IMR-90 (cell line): Measurements from ENCODE around the gene ATP2A3. TPM values are rescaled to one million over a fixed set of nuclear protein-coding genes. Genes with fewer than 3 reads are reported as not detected.

Experiments
- ATAC-seq: fragments of 200-7000 bp; cut with Tn5 transposase; 2 replicates; pipeline ENCODE4 v1.9.1; 2020; ENCODE audit warnings: low read depth, mild to moderate bottlenecking, moderate library complexity
- BruUV-seq: library from RNA; stranded (reverse); fragments of 400-500 nt; replicated peaks from 2 replicates; lab custom pipeline; 2021; lab: Mats Ljungman, UMichigan
- CTCF ChIA-PET: fragments of 300-600 bp; formaldehyde crosslinking; extraction: SDS; loops from one replicate; lab custom pipeline; 2021; ENCODE audit warnings: antibody characterized with exemption; lab: Yijun Ruan, JAX
- POLR2A ChIA-PET: fragments of 300-600 bp; sonication (Branson Sonifier 250); formaldehyde crosslinking; loops from one replicate; lab custom pipeline; 2022; ENCODE audit warnings: antibody characterized with exemption; ENCODE audit not compliant: unreplicated experiment; lab: Charles Lee
- DNase-seq: peaks from one replicate; pipeline ENCODE4 v3.0.0; 2013
- H2AFZ ChIP-seq: replicated peaks from 2 replicates; pipeline ENCODE3; 2013; ENCODE audit warnings: low read length, mild to moderate bottlenecking; ENCODE audit not compliant: poor library complexity
- H2AK5ac ChIP-seq: 2 replicates; pipeline ENCODE4 v1.6.1; 2013; ENCODE audit warnings: low read depth, low read length, inconsistent platforms
- H2AK9ac ChIP-seq: replicated peaks from 2 replicates; pipeline ENCODE3; 2013; ENCODE audit warnings: mild to moderate bottlenecking, low read depth, low read length, moderate library complexity; ENCODE audit not compliant: poor library complexity
- H2BK120ac ChIP-seq: 2 replicates; pipeline ENCODE4 v1.6.1; 2013; ENCODE audit warnings: low read depth, low read length, inconsistent platforms
- H2BK15ac ChIP-seq: 3 replicates; pipeline ENCODE4 v1.6.1; 2013; ENCODE audit warnings: low read depth, low read length, inconsistent platforms
- H2BK20ac ChIP-seq: 2 replicates; pipeline ENCODE4 v1.6.1; 2013; ENCODE audit warnings: low read depth, mild to moderate bottlenecking, inconsistent platforms, low read length, moderate library complexity
- H2BK5ac ChIP-seq: 2 replicates; pipeline ENCODE4 v1.6.1; 2013; ENCODE audit warnings: mild to moderate bottlenecking, low read depth, low read length, inconsistent platforms; ENCODE audit not compliant: poor library complexity, severe bottlenecking
- H3K14ac ChIP-seq: replicated peaks from 2 replicates; pipeline ENCODE4 v1.6.1; 2013; ENCODE audit warnings: low read depth, low read length, inconsistent platforms
- H3K18ac ChIP-seq: 2 replicates; pipeline ENCODE4 v1.6.1; 2013; ENCODE audit warnings: low read depth, low read length, control low read depth
- H3K23ac ChIP-seq: 2 replicates; pipeline ENCODE4 v1.6.1; 2013; ENCODE audit warnings: low read depth, low read length, inconsistent platforms
- H3K27ac ChIP-seq: 2 replicates; pipeline ENCODE4 v1.5.1; 2013; ENCODE audit warnings: mild to moderate bottlenecking, control low read depth, low read length; ENCODE audit not compliant: insufficient read depth
- H3K27me3 ChIP-seq: 2 replicates; pipeline ENCODE4 v1.6.1; 2013; ENCODE audit warnings: low read length; ENCODE audit not compliant: control insufficient read depth, insufficient read depth
- H3K36me3 ChIP-seq: 2 replicates; pipeline ENCODE4 v1.6.1; 2013; ENCODE audit warnings: low read length, mixed read lengths; ENCODE audit not compliant: control insufficient read depth, insufficient read depth
- H3K4ac ChIP-seq: 2 replicates; pipeline ENCODE4 v1.6.1; 2013; ENCODE audit warnings: low read depth, low read length, inconsistent platforms
- H3K4me1 ChIP-seq: 2 replicates; pipeline ENCODE4 v1.6.1; 2013; ENCODE audit warnings: low read length, mixed read lengths; ENCODE audit not compliant: control insufficient read depth, insufficient read depth
- H3K4me2 ChIP-seq: 2 replicates; pipeline ENCODE4 v1.6.1; 2013; ENCODE audit warnings: low read depth, mild to moderate bottlenecking, control low read depth, low read length, moderate library complexity
- H3K4me3 ChIP-seq: 2 replicates; pipeline ENCODE4 v1.5.1; 2013; ENCODE audit warnings: low read depth, mild to moderate bottlenecking, control low read depth, low read length, moderate library complexity; ENCODE audit not compliant: insufficient read depth
- H3K56ac ChIP-seq: 2 replicates; pipeline ENCODE4 v1.6.1; 2013; ENCODE audit warnings: low read length, inconsistent platforms; ENCODE audit not compliant: insufficient read depth; ENCODE audit errors: extremely low read depth
- H3K79me1 ChIP-seq, 2 experiments: 2 replicates each; pipeline ENCODE4 v1.6.1; 2013; ENCODE audit warnings: low read length in 2 of 2, inconsistent platforms in 1 of 2, low read depth in 1 of 2
- H3K9ac ChIP-seq: 2 replicates; pipeline ENCODE4 v1.6.1; 2013; ENCODE audit warnings: low read depth, low read length, control low read depth
- H3K9me1 ChIP-seq: 2 replicates; pipeline ENCODE4 v1.6.1; 2013; ENCODE audit warnings: low read length, inconsistent platforms; ENCODE audit not compliant: insufficient read depth
- H3K9me3 ChIP-seq: 2 replicates; pipeline ENCODE4 v1.6.1; 2013; ENCODE audit warnings: low read length; ENCODE audit not compliant: control insufficient read depth, insufficient read depth
- H4K20me1 ChIP-seq: 2 replicates; pipeline ENCODE4 v1.6.1; 2013; ENCODE audit warnings: low read length, inconsistent platforms; ENCODE audit not compliant: insufficient read depth
- H4K5ac ChIP-seq: 2 replicates; pipeline ENCODE4 v1.6.1; 2013; ENCODE audit warnings: mild to moderate bottlenecking, low read depth, low read length, control low read depth
- H4K8ac ChIP-seq, 2 experiments: 2 replicates each; pipeline ENCODE4 v1.6.1; 2013; ENCODE audit warnings: low read depth in 2 of 2, low read length in 2 of 2, control low read depth in 1 of 2, inconsistent platforms in 1 of 2
- H4K91ac ChIP-seq: 2 replicates; pipeline ENCODE4 v1.6.1; 2013; ENCODE audit warnings: low read depth, low read length, inconsistent platforms; ENCODE audit not compliant: insufficient read depth
- BHLHE40 ChIP-seq: fragments of 150-350 bp; IDR thresholded peaks from 2 replicates; pipeline ENCODE4 v1.6.1; 2016; ENCODE audit warnings: mild to moderate bottlenecking, low read depth, low read length
- CHD1 ChIP-seq: IDR thresholded peaks from 2 replicates; pipeline ENCODE4 v1.6.1; 2012; ENCODE audit warnings: low read depth, low read length, improper control_type of control experiment
- FOS ChIP-seq: fragments of 150-350 bp; IDR thresholded peaks from 2 replicates; pipeline ENCODE4 v1.6.1; 2016; ENCODE audit warnings: low read depth, low read length
- MAFK ChIP-seq: IDR thresholded peaks from 2 replicates; pipeline ENCODE4 v1.6.1; 2012; ENCODE audit warnings: low read depth, low read length, improper control_type of control experiment
- MAZ ChIP-seq: IDR thresholded peaks from 2 replicates; pipeline ENCODE4 v1.6.1; 2012; ENCODE audit warnings: low read depth, mild to moderate bottlenecking, low read length, improper control_type of control experiment, moderate library complexity, borderline replicate concordance
- NFE2L2 ChIP-seq: fragments of 150-350 bp; IDR thresholded peaks from 2 replicates; pipeline ENCODE4 v1.6.1; 2016; ENCODE audit warnings: low read depth, mild to moderate bottlenecking, low read length
- POLR2A ChIP-seq: IDR thresholded peaks from 2 replicates; pipeline ENCODE4 v1.6.1; 2012; ENCODE audit warnings: mild to moderate bottlenecking, low read depth, low read length
- RAD21 ChIP-seq: IDR thresholded peaks from 2 replicates; pipeline ENCODE4 v1.6.1; 2012; ENCODE audit warnings: low read length, improper control_type of control experiment
- RFX5 ChIP-seq: IDR thresholded peaks from 2 replicates; pipeline ENCODE4 v1.8.0; 2012; ENCODE audit warnings: low read depth, mild to moderate bottlenecking, low read length, moderate library complexity
- SMC3 ChIP-seq: fragments of 150-350 bp; IDR thresholded peaks from 2 replicates; pipeline ENCODE4 v1.6.1; 2016; ENCODE audit warnings: low read depth, mild to moderate bottlenecking, antibody characterized with exemption, low read length, moderate library complexity
- WGBS, 2 experiments: methylation state at CpG; one replicate each; pipeline versions ENCODE4 v1.1.5 to v1.1.7; 2013; ENCODE audit warnings: missing lambda C conversion rate in 2 of 2; ENCODE audit not compliant: insufficient read length in 1 of 2; ENCODE audit errors: extremely low coverage in 2 of 2; 5-methylcytosine and 5-hydroxymethylcytosine counted together
- dilution Hi-C: fragments of 300-500 bp; cut with HindIII; formaldehyde crosslinking; loops from one replicate; pipeline ENCODE4 v1.14.3; 2018; ENCODE audit warnings: low sequenced_read_pairs; ENCODE audit not compliant: unreplicated experiment
- in situ Hi-C: fragments of 300-500 bp; cut with MboI; formaldehyde crosslinking; loops from 3 replicates; pipeline ENCODE4 v1.14.3; 2019; ENCODE audit warnings: low sequenced_read_pairs, inconsistent platforms, mixed read lengths
- intact Hi-C: fragments of 100-400 bp; cut with micrococcal nuclease; formaldehyde crosslinking; loops from 2 replicates; pipeline ENCODE4 v1.10.0; 2022
- polyA plus RNA-seq, 3 experiments: library from polyadenylated mRNA; depleted of rRNA; stranded (reverse); fragments of >200 nt; gene quantifications; 2 replicates each; pipeline ENCODE4 v1.2.3, GENCODE V29; 2012; ENCODE audit warnings: low replicate concordance in 1 of 3
- total RNA-seq: library from RNA; depleted of rRNA; stranded (reverse); fragments of >200 nt; gene quantifications from 2 replicates; pipeline ENCODE4 v1.2.3, GENCODE V29; 2012
- TF ChIP-seq, protein P1 (sequence below): conservative IDR thresholded peaks from 2 replicates; pipeline ENCODE4 v1.5.1; 2012; ENCODE audit warnings: mild to moderate bottlenecking, low read depth, low read length, improper control_type of control experiment

ATP2A3 gene
- total and polyA plus RNA-seq, 2 of the 4 experiments (the other 2 are of a cell fraction): 0.18 to 0.63 TPM

DNA sequence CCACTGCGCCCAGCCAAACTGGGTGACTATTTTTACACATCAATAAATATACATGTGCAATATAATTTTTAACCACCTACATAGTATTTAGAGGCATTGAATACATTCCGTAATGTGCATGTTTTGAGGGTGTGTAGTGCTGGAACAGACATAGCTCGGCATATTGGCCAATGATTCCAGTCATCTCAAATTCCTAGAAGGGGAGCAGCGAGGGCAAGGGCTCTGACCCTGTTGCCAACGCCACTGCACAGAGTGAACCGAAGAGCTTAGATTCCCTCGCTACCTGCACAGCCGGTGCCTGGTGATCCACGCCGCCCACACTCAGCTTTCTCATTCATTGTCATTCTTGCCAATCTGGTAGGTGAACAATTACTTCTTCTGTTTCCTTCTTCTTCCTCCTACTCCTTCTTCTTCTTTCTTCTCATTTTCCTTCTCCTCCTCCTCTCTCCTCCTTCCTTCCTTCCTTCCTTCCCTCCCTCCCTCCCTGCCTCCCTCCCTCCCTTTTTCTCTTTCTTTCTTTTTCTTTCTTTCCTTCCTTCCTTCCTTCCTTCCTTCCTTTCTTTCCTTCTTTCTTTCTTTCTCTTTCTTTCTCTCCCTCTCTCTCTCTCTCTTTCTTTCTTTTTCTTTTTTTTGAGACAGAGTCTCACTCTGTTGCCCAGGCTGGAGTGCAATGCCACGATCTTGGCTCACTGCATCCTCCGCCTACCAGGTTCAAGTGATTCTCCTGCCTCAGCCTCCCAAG, 26.3 kb upstream of the ATP2A3 start:
- CTCF ChIA-PET: no interaction called here
- no TSS peak for BruUV-seq
- WGBS, 2 experiments: 82% methylated on average over 3 of the region's 12 CpGs; no CpG with 5 or more reads in 1 of the 2 experiments

More for the DNA sequence above, 26.3 kb upstream of the ATP2A3 start:
- Histone ChIP-seq H4K5ac (no peak overlapping the region), H2AK5ac (no peak overlapping the region), H3K14ac (no peak overlapping the region), H3K4ac (no peak overlapping the region), H3K4me3 (no peak overlapping the region), H2BK5ac (no peak overlapping the region), H3K9me3 (peaks cover 4% of the 10 kb centered on the region), H3K56ac (no peak overlapping the region), H3K27ac (no peak overlapping the region), H3K27me3 (peaks cover 5% of the 10 kb centered on the region; the same call in 1 of the 2 replicates), H2AK9ac (no peak overlapping the region), H3K4me2 (no peak overlapping the region), H4K91ac (no peak overlapping the region), H4K20me1 (no peaks in the 10 kb centered on the region), H2BK20ac (no peak overlapping the region), H3K18ac (no peak overlapping the region), H2AFZ (no peak overlapping the region), H3K79me1 (no peaks in the 10 kb centered on the region), H3K9me1 (no peaks in the 10 kb centered on the region), H2BK120ac (no peak overlapping the region), H2BK15ac (no peak overlapping the region), H3K9ac (no peak overlapping the region), H3K23ac (no peak overlapping the region), H3K4me1 (peaks cover 3% of the 10 kb centered on the region; the same call in 1 of the 2 replicates), H3K36me3 (no peaks in the 10 kb centered on the region), H4K8ac (no peak overlapping the region)
- peak; percentile 29; the same call in 1 of the 2 replicates for ATAC-seq
- POLR2A ChIA-PET: no interaction called here
- intact Hi-C loops: no loop called here
- dilution Hi-C loops: no loop called here
- in situ Hi-C loops: no loop called here
- DNase-seq: peak; percentile 22
- TF ChIP-seq CHD1 (no peak), FOS (no peak), RFX5 (no peak), BHLHE40 (no peak), POLR2A (no peak), RAD21 (no peak), SMC3 (no peak), MAFK (no peak), NFE2L2 (no peak), MAZ (no peak)
- TF ChIP-seq, protein P1, sequence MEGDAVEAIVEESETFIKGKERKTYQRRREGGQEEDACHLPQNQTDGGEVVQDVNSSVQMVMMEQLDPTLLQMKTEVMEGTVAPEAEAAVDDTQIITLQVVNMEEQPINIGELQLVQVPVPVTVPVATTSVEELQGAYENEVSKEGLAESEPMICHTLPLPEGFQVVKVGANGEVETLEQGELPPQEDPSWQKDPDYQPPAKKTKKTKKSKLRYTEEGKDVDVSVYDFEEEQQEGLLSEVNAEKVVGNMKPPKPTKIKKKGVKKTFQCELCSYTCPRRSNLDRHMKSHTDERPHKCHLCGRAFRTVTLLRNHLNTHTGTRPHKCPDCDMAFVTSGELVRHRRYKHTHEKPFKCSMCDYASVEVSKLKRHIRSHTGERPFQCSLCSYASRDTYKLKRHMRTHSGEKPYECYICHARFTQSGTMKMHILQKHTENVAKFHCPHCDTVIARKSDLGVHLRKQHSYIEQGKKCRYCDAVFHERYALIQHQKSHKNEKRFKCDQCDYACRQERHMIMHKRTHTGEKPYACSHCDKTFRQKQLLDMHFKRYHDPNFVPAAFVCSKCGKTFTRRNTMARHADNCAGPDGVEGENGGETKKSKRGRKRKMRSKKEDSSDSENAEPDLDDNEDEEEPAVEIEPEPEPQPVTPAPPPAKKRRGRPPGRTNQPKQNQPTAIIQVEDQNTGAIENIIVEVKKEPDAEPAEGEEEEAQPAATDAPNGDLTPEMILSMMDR: no peak
